SK-N-SH treated with all-trans-retinoic acid at 6 μM for 48 hours (cell line): ENCODE measurements around the gene GLDC.

ENCODE experiments used
- PPARA ChIP-seq: fragments of 250-450 bp; sonication (Bioruptor Pico); IDR thresholded peaks from 2 replicates; pipeline ENCODE4 v1.5.0; 2020; ENCODE audit warnings: mild to moderate bottlenecking, borderline replicate concordance
- TOX ChIP-seq: fragments of 250-450 bp; sonication (Bioruptor Pico); IDR thresholded peaks from 2 replicates; pipeline ENCODE4 v1.8.0; 2021; ENCODE audit warnings: mild to moderate bottlenecking, moderate library complexity, borderline replicate concordance

DNA sequence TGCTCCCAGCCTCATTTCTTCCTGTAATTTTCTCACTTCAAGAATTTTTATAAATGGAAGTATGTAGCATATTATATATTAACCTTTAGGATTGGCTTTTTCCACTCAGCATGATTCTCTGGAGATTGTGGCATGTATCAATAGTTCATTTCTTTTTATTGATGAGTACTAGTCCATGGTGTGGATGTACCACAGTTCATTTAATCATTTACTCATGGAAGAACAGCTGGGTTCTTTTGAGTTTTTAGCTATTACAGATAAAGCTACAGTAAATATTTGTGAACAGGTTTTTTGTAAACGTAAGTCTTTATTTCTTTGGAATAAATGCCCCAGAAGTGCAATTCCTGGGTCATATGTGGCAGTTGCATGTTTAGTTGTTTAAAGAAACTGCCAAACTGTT lies 156.4 kb downstream of the GLDC start:
- TF ChIP-seq TOX (CRISPR knock-in tag) = no peak
- no peak for TF ChIP-seq PPARA (CRISPR knock-in tag)
